Measurements from ENCODE around the gene TACR3.
"Not testable (repeated sequence)": the region's sequence is repeated elsewhere in the genome, so short reads cannot be mapped to it uniquely, and the experiment has no call there.

TACR3 gene

GRCh38 chr4:103719830-103720207, at the start of gene TACR3:
TSS of gene TACR3 (minus strand) at chr4:103719985. CDS start at chr4:103719675, 310 bp downstream.
- no peak for DNase-seq (ENCODE audit: low read depth in 2 of 2)

GRCh38 chr4:103757631-103758030, 37.8 kb upstream of the TACR3 start:
- DNase-seq (ENCODE audit: low read depth in 2 of 2), result no peak

DNA sequence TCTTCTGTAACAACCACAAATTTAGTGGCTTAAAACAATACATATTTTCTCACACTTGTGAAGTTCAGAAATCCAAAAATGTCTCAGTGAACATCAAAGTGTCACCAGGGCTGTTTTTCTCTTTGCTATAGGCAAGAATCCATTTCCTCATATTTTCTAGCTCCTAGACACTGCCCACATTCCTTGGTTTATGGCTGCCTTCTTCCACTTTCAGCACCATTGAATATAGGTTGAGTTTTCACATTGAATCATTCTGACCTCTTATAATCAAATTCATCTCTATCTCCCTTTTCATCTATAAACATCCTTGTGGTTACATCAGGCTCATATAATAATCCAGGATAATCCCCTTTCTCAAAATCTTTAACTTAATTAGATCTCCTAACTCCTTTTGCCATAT, 37.0 kb upstream of the TACR3 start:
- DNase-seq (ENCODE audit: low read depth in 2 of 2), result no peak

- no peak for DNase-seq (ENCODE audit: low read depth in 2 of 2)
Observed at GRCh38 chr4:103754844-103755243, 35.1 kb upstream of the TACR3 start.

GRCh38 chr4:103753868-103754653, 34.3 kb upstream of the TACR3 start:
- no peak for DNase-seq (ENCODE audit: low read depth in 2 of 2)

- DNase-seq (ENCODE audit: low read depth in 2 of 2), result not testable (repeated sequence)
Observed at GRCh38 chr4:103723150-103723549, 3.4 kb upstream of the TACR3 start.

GRCh38 chr4:103721251-103721650, 1.5 kb upstream of the TACR3 start:
- DNase-seq (ENCODE audit: low read depth in 2 of 2), result no peak

- DNase-seq (ENCODE audit: low read depth in 2 of 2), result no peak
Observed at GRCh38 chr4:103720661-103721060, 876 bp upstream of the TACR3 start.

GRCh38 chr4:103719105-103719829, 518 bp downstream of the TACR3 start:
- DNase-seq (ENCODE audit: low read depth in 2 of 2), result no peak

GRCh38 chr4:103692615-103693014, 27.2 kb downstream of the TACR3 start:
- DNase-seq (ENCODE audit: low read depth in 2 of 2), result no peak

DNA sequence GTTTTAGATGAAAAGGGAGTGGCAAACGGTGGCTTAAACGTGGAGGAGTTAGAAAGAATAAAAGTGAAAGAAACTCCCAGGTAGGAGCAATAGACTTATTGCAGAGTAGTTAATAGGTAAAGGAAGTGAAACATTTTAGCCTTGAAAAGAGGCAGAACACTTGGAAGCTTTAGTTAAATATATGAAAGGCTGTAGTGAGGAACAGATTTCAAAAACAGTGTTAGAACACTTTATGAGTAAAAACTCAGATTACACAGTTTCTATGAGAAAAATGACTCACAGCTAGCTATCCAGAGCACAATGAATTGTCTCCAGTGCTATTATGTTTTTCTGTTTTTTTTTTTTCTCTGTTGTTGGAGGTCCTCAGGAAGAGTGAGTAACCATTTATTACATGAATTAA, 45.8 kb downstream of the TACR3 start:
- DNase-seq (ENCODE audit: low read depth in 2 of 2), result no peak

GRCh38 chr4:103666764-103667163, 53.0 kb downstream of the TACR3 start:
- not testable (repeated sequence) for DNase-seq (ENCODE audit: low read depth in 2 of 2)

DNA sequence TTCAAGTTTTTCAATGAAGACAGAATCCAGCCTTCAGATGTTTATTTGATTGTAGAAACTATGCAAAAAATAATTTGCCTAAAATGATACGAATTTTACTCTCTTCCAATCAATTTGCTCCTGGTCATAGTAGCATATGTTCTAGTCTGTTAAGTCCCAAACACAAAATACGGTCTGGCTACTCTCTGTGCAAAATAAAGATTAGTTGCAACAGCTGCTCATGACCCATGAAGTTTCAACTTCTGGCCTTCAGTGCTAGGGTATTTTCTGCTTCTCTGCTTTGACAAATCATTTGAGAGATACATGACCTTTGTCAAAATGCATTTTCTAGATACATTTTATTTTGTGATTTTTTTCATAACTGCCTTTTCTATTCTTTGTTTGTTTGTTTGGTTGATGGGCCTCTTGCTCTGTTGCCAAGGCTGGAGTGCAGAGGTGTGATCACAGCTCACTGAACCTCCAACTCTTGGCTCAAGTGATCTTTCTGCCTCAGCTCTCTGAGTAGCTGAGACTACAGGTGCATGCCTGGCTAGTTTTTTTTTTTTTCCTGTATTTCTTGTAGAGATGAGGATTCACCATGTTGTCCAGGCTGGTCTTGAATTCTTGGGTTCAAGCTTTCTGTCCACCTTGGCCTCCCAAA, 55.2 kb downstream of the TACR3 start:
- DNase-seq (ENCODE audit: low read depth in 2 of 2), result no peak

- DNase-seq (ENCODE audit: low read depth in 2 of 2), result no peak
Observed at GRCh38 chr4:103648541-103648940, 71.2 kb downstream of the TACR3 start.

DNA sequence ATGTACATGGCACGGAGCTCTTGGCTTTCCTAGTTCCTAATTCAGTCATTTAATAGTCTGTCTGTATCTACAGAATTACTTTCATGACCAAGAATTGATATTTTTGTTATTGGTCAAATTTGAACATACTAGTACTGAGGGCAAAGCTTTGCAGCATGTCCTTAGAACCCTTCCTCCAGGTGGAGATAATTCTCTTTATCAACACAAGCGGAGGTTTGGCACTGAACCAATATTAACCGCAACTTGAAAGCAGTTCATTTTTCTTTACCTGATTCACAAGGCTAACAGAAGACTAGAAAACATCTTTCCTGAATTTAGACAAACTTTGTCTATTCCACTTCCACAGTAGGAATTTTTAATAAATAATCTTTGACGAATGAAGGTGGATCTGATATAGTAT, 73.8 kb downstream of the TACR3 start:
- no peak for DNase-seq (ENCODE audit: low read depth in 2 of 2)

GRCh38 chr4:103634236-103634635, 85.5 kb downstream of the TACR3 start:
- DNase-seq (ENCODE audit: low read depth in 2 of 2), result no peak

GRCh38 chr4:103626296-103626695, 93.5 kb downstream of the TACR3 start:
- DNase-seq (ENCODE audit: low read depth in 2 of 2), result no peak

- no peak for DNase-seq (ENCODE audit: low read depth in 2 of 2)
Observed at GRCh38 chr4:103591841-103592240, 127.9 kb downstream of the TACR3 start.

DNA sequence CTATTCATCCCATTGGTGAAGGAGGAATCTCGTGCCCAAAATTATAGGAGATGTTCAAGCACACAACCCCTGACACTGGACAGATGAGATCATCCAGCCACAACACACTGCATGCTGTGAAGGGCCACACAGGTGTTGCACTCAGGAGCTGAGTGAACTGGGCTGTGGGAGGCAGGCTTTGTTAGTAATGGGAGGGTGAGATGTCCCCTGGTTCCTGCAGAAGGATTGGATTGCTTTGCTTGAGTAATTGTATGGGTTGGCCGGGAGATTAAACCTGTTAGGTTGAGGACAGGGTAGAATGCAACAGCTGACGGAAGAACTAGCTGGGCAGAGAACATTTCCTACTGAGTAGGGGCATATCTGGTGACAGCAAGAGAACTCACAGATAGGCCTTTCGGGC, 152.2 kb downstream of the TACR3 start:
- DNase-seq (ENCODE audit: low read depth in 2 of 2), result no peak

DNA sequence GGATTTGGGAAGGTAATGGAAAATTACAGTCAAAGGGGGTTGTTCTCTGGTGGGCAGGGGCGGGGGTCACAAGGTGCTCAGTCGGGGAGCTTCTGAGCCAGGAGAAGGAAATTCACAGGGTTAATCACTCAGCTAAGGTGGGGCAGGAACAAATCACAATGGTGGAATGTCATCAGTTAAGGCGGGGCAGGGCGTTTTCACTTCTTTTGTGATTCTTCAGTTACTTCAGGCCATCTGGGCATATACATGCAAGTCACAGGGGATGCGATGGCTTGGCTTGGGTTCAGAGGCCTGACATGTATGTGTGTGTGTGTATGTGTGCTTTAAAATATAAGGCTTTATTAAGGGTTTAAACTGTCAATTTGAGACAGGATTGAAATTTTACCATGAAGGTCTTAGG, 160.6 kb downstream of the TACR3 start:
- not testable (repeated sequence) for DNase-seq (ENCODE audit: low read depth in 2 of 2)
